HepG2 (cell line): ENCODE results near the gene CUTC. TPM values are rescaled to one million over a fixed set of nuclear protein-coding genes. Genes with fewer than 3 reads are reported as not detected.

ENCODE experiments used
- BRD4 ChIP-seq: sonication (generic); formaldehyde crosslinking; IDR thresholded peaks from 2 replicates; pipeline ENCODE4 v1.4.0; 2020; ENCODE audit warnings: missing genetic modification reagents
- BRF2 ChIP-seq: sonication (generic); formaldehyde crosslinking; IDR thresholded peaks from 2 replicates; pipeline ENCODE4 v1.8.1; 2022; ENCODE audit warnings: mild to moderate bottlenecking, missing genetic modification reagents
- GATA4 ChIP-seq: sonication (generic); IDR thresholded peaks from 2 replicates; pipeline ENCODE4 v1.6.1; 2016; ENCODE audit warnings: antibody characterized with exemption, low read depth, borderline replicate concordance
- GMEB2 ChIP-seq: IDR thresholded peaks from 2 replicates; pipeline ENCODE4 v1.6.1; 2016; ENCODE audit warnings: missing biosample characterization, missing genetic modification reagents, low read depth
- HMGXB4 ChIP-seq, 2 experiments: sonication (generic) in 1 of 2; formaldehyde crosslinking in 1 of 2; IDR thresholded peaks; 2 replicates each; pipeline versions ENCODE4 v1.4.0 to v1.6.1; 2018 to 2020; ENCODE audit warnings: missing genetic modification reagents in 2 of 2, borderline replicate concordance in 1 of 2, low read depth in 1 of 2, mild to moderate bottlenecking in 1 of 2, missing biosample characterization in 1 of 2
- HNRNPL ChIP-seq: fragments of 200-400 bp; formaldehyde crosslinking; IDR thresholded peaks from 2 replicates; pipeline ENCODE4 v1.6.1; 2017; ENCODE audit warnings: mild to moderate bottlenecking, low read depth, low read length
- MBD4 ChIP-seq: IDR thresholded peaks from 2 replicates; pipeline ENCODE4 v1.6.1; 2012; ENCODE audit warnings: low read length, inconsistent platforms, borderline replicate concordance
- NCOA1 ChIP-seq: sonication (generic); formaldehyde crosslinking; IDR thresholded peaks from 2 replicates; pipeline ENCODE4 v1.9.0; 2021; ENCODE audit warnings: missing genetic modification reagents
- RARG ChIP-seq: sonication (generic); formaldehyde crosslinking; IDR thresholded peaks from 2 replicates; pipeline ENCODE4 v1.4.0; 2020; ENCODE audit warnings: low read depth, mild to moderate bottlenecking, missing genetic modification reagents
- RNF2 ChIP-seq: fragments of 450-650 bp; conservative IDR thresholded peaks from 2 replicates; pipeline ENCODE4 v1.6.1; 2016; ENCODE audit warnings: low read depth
- RORA ChIP-seq: sonication (generic); formaldehyde crosslinking; IDR thresholded peaks from 2 replicates; pipeline ENCODE4 v1.5.0; 2020; ENCODE audit warnings: mild to moderate bottlenecking, missing genetic modification reagents, moderate library complexity
- SATB2 ChIP-seq: sonication (generic); formaldehyde crosslinking; IDR thresholded peaks from 2 replicates; pipeline ENCODE4 v1.5.0; 2020; ENCODE audit warnings: missing genetic modification reagents
- SMC3 ChIP-seq: IDR thresholded peaks from 2 replicates; pipeline ENCODE4 v1.6.1; 2011; ENCODE audit warnings: low read length, improper control_type of control experiment
- STAT6 ChIP-seq: sonication (generic); formaldehyde crosslinking; IDR thresholded peaks from 2 replicates; pipeline ENCODE4 v1.4.0; 2020; ENCODE audit warnings: missing genetic modification reagents, mild to moderate bottlenecking, borderline replicate concordance
- TBL1XR1 ChIP-seq: fragments of 150-350 bp; IDR thresholded peaks from 2 replicates; pipeline ENCODE4 v1.6.1; 2014; ENCODE audit warnings: borderline replicate concordance, low read length; ENCODE audit not compliant: partially characterized antibody
- TEAD3 ChIP-seq: optimal IDR thresholded peaks from 2 replicates; pipeline ENCODE3; 2016; ENCODE audit warnings: borderline replicate concordance
- ZC3H13 ChIP-seq: sonication (generic); formaldehyde crosslinking; IDR thresholded peaks from 2 replicates; pipeline ENCODE4 v1.8.1; 2023; ENCODE audit warnings: mild to moderate bottlenecking, missing genetic modification reagents, moderate library complexity
- ZNF30 ChIP-seq: sonication (generic); formaldehyde crosslinking; IDR thresholded peaks from 2 replicates; pipeline ENCODE4 v1.5.0; 2020; ENCODE audit warnings: mild to moderate bottlenecking, missing genetic modification reagents
- ZNF333 ChIP-seq: sonication (generic); formaldehyde crosslinking; IDR thresholded peaks from 2 replicates; pipeline ENCODE4 v1.4.0; 2020; ENCODE audit warnings: mild to moderate bottlenecking, missing genetic modification reagents, borderline replicate concordance
- ZNF367 ChIP-seq: sonication (generic); formaldehyde crosslinking; IDR thresholded peaks from 2 replicates; pipeline ENCODE4 v1.4.0; 2020; ENCODE audit warnings: missing genetic modification reagents, borderline replicate concordance
- ZNF382 ChIP-seq: sonication (generic); formaldehyde crosslinking; IDR thresholded peaks from 2 replicates; pipeline ENCODE4 v1.5.0; 2020; ENCODE audit warnings: missing genetic modification reagents, mild to moderate bottlenecking, borderline replicate concordance
- ZNF567 ChIP-seq: sonication (generic); formaldehyde crosslinking; IDR thresholded peaks from 2 replicates; pipeline ENCODE4 v1.8.1; 2023; ENCODE audit warnings: mild to moderate bottlenecking, missing genetic modification reagents, borderline replicate concordance
- polyA plus RNA-seq, 8 experiments: library from polyadenylated mRNA; depleted of rRNA in 3 of 8; stranded (reverse) in 7 of 8; unstranded in 1 of 8; fragments of >200 nt; fragmentation: Illumina TruSeq in 4 of 8; extraction: Trizol in 4 of 8; gene quantifications; 2 replicates each; pipeline versions ENCODE4 v1.2.1 to v1.2.3, GENCODE V29; 2011 to 2016; ENCODE audit warnings: low read depth in 4 of 8, missing spikeins in 1 of 8, mixed read lengths in 1 of 8; ENCODE audit not compliant: insufficient read depth in 1 of 8
- total RNA-seq, 5 experiments: library from RNA; depleted of rRNA; stranded (reverse); fragments of >200 nt; fragmentation: Illumina TruSeq; extraction: Trizol; gene quantifications; 2 replicates each; pipeline ENCODE4 v1.2.3, GENCODE V29; 2016; ENCODE audit warnings: low read depth in 1 of 5

Gene CUTC
- total and polyA plus RNA-seq, 2 of the 13 experiments (the other 11 are each of a cell fraction or from before 2014, with no cell fraction given) = 22.3 to 25.8 TPM

GRCh38 chr10:99732033-99732842 is at the start of gene CUTC, which contains the start of gene COX15 (continued):
- TF ChIP-seq RNF2 (peak; percentile 42; the same call in 1 of the 2 replicates), ZNF382 (CRISPR knock-in tag) (no peak), GMEB2 (CRISPR knock-in tag) (0 out of 2 replicates have a peak, but pooled peaks have one; percentile 25), RORA (CRISPR knock-in tag) (no peak), SATB2 (CRISPR knock-in tag) (peak; percentile 63; the same call in 1 of the 2 replicates), HMGXB4 (CRISPR knock-in tag; IDR thresholded peaks at IDR 0.05; ENCODE audit: borderline replicate concordance in 1 of 2, low read depth in 1 of 2) (peak; percentile 78 to 87; a peak in 3 of 4 replicates), RARG (CRISPR knock-in tag) (no peak), TBL1XR1 (no peak), BRD4 (no peak; the same call in 1 of the 2 replicates), GATA4 (peak; percentile 10; the same call in 1 of the 2 replicates), HNRNPL (peak; percentile 85; the same call in 1 of the 2 replicates), MBD4 (no peak), ZNF567 (CRISPR knock-in tag) (0 out of 2 replicates have a peak, but pooled peaks have one; percentile 26), BRF2 (CRISPR knock-in tag) (peak; percentile 73), ZC3H13 (CRISPR knock-in tag) (peak; percentile 66; the same call in 1 of the 2 replicates), ZNF367 (CRISPR knock-in tag) (peak; percentile 24; the same call in 1 of the 2 replicates), ZNF30 (CRISPR knock-in tag) (no peak), ZNF333 (CRISPR knock-in tag) (no peak; the same call in 1 of the 2 replicates), NCOA1 (no peak), SMC3 (peak; percentile 40), TEAD3 (peak; percentile 69), STAT6 (CRISPR knock-in tag) (no peak; the same call in 1 of the 2 replicates)
